Uterus (tissue), 2 donors: ENCODE measurements around the gene PLEKHN1.

Experiments
- POLR2A ChIP-seq, 2 donors: fragments of 450-650 bp; IDR thresholded peaks; one replicate each; pipeline ENCODE4 v1.6.1; 2016; ENCODE audit warnings: antibody characterized with exemption in 2 of 2, mild to moderate bottlenecking in 1 of 2, moderate library complexity in 1 of 2
- TF ChIP-seq, protein P1 (sequence below), 4 experiments: fragments of 200-600 bp in 2 of 4; fragments of 450-650 bp in 2 of 4; sonication (generic) in 2 of 4; IDR thresholded peaks; one replicate each; pipeline ENCODE4 v1.5.1; 2016 to 2019; ENCODE audit warnings: antibody characterized with exemption in 4 of 4, mild to moderate bottlenecking in 2 of 4, moderate library complexity in 1 of 4

DNA sequence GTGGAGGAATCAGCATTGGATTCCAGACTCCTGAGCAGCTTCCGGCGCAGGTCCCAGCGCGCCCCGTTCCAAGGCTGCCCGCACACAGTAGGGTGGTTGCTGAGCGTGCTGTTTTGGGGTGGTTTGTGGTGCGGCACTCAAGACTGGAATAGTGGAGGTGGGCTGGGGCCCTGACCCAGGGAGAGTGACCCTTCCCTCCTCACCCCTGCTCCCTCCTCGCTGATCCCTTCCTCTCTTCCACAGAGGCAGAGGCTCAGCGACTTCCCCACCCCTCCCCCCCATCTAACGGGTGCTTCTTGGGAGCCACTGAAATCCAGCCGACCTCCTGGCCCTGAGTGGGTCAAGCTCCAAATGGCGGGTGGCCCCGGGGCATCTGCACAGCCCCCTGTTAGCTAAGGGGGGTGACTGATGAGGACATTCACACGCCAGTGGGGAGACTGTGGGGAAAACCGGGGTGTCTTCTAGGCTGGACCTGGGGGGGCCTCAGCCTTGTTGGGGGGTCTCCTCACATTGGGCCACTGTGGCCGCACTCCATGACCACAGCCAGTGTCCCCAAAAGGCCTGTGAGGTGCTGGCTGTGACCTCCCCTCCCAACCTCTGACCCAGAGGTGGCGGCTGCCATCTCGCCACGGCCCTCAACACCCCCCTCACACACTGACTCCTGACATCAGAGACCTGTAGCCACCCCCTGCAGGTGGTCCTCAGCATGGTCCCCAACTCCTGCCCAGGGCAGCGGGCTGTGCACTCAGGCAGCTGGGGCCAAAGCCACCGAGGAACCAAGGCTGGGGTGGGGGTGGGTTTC lies 37.5 kb downstream of the PLEKHN1 start:
- TF ChIP-seq, protein P1, sequence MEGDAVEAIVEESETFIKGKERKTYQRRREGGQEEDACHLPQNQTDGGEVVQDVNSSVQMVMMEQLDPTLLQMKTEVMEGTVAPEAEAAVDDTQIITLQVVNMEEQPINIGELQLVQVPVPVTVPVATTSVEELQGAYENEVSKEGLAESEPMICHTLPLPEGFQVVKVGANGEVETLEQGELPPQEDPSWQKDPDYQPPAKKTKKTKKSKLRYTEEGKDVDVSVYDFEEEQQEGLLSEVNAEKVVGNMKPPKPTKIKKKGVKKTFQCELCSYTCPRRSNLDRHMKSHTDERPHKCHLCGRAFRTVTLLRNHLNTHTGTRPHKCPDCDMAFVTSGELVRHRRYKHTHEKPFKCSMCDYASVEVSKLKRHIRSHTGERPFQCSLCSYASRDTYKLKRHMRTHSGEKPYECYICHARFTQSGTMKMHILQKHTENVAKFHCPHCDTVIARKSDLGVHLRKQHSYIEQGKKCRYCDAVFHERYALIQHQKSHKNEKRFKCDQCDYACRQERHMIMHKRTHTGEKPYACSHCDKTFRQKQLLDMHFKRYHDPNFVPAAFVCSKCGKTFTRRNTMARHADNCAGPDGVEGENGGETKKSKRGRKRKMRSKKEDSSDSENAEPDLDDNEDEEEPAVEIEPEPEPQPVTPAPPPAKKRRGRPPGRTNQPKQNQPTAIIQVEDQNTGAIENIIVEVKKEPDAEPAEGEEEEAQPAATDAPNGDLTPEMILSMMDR (IDR thresholded peaks at IDR 0.05) = no peak
- no peak for TF ChIP-seq POLR2A (IDR thresholded peaks at IDR 0.05)
